HCT116 (cell line): ENCODE measurements around the gene OR8J3. TPM values are rescaled to one million over a fixed set of nuclear protein-coding genes. Genes with fewer than 3 reads are reported as not detected.

Experiments used
- ATAC-seq: fragments of 200-7000 bp; cut with Tn5 transposase; 2 replicates; pipeline ENCODE4 v1.9.1; 2020; ENCODE audit warnings: mild to moderate bottlenecking, moderate library complexity
- Bru-seq: library from RNA; stranded (reverse); fragments of 400-500 nt; gene quantifications from one replicate; lab custom pipeline; 2021; lab: Mats Ljungman, UMichigan
- BruChase-seq, 2 experiments: library from RNA; stranded (reverse); fragments of 400-500 nt; gene quantifications; one replicate each; lab custom pipeline; 2021; lab: Mats Ljungman, UMichigan
- BruUV-seq: library from RNA; stranded (reverse); fragments of 400-500 nt; replicated peaks from 2 replicates; lab custom pipeline; 2021; lab: Mats Ljungman, UMichigan
- CTCF ChIA-PET: fragments of 300-600 bp; sonication (Branson Sonifier 250); formaldehyde crosslinking; loops from one replicate; lab custom pipeline; 2021; ENCODE audit warnings: antibody characterized with exemption; lab: Charles Lee
- POLR2A ChIA-PET: fragments of 300-600, 350-600 bp; sonication (Branson Sonifier 250); formaldehyde crosslinking; loops from one replicate; lab custom pipeline; 2021; ENCODE audit warnings: antibody characterized with exemption; lab: Charles Lee
- RAD21 ChIA-PET, 2 experiments: fragments of 300-600 bp; sonication (Branson Sonifier 250); formaldehyde crosslinking; loops; one replicate each; lab custom pipeline; 2023; ENCODE audit warnings: low total read pairs in 2 of 2; ENCODE audit not compliant: uncharacterized antibody in 2 of 2, unreplicated experiment in 2 of 2, low non-redundant PET in 1 of 2; lab: Charles Lee
- DNase-seq: peaks from one replicate; pipeline ENCODE4 v3.0.0-alpha.2; 2010; ENCODE audit warnings: low read depth, low spot score
- H2AFZ ChIP-seq: fragments of 200-600 bp; shearing (Covaris generic), sonication (generic); 2 replicates; pipeline ENCODE4 v1.6.1; 2017; ENCODE audit warnings: low read depth, mixed run types, mixed read lengths, antibody characterized with exemption, low read length; ENCODE audit not compliant: poor library complexity, severe bottlenecking
- H3K27ac ChIP-seq: 2 replicates; pipeline ENCODE4 v1.5.1; 2012; ENCODE audit warnings: low read depth, low read length
- H3K27me3 ChIP-seq: fragments of 200-600 bp; sonication (generic); 2 replicates; pipeline ENCODE4 v1.6.1; 2016; ENCODE audit warnings: mixed run types, low read length, mixed read lengths; ENCODE audit not compliant: insufficient read depth
- H3K36me3 ChIP-seq, 2 experiments: fragments of 200-500 bp in 1 of 2; fragments of 200-600 bp in 1 of 2; sonication (Bioruptor generic) in 1 of 2; sonication (generic) in 1 of 2; 2 replicates each; pipeline versions ENCODE4 v1.5.1 to v1.6.1; 2014 to 2016; ENCODE audit warnings: low read length in 2 of 2, inconsistent platforms in 1 of 2, mixed read lengths in 1 of 2, mixed run types in 1 of 2; ENCODE audit not compliant: insufficient read depth in 2 of 2, control insufficient read depth in 1 of 2
- H3K4me1 ChIP-seq, 2 experiments: fragments of 200-600 bp in 1 of 2; sonication (generic) in 1 of 2; 2 replicates each; pipeline versions ENCODE4 v1.5.1 to v1.6.1; 2012 to 2017; ENCODE audit warnings: low read length in 2 of 2, inconsistent platforms in 1 of 2, mild to moderate bottlenecking in 1 of 2, mixed read lengths in 1 of 2, mixed run types in 1 of 2, moderate library complexity in 1 of 2; ENCODE audit not compliant: insufficient read depth in 2 of 2, control insufficient read depth in 1 of 2
- H3K4me2 ChIP-seq: fragments of 200-600 bp; sonication (generic); 2 replicates; pipeline ENCODE4 v1.6.1; 2017; ENCODE audit warnings: mixed run types, low read length, mixed read lengths
- H3K4me3 ChIP-seq, 2 experiments: fragments of 200-600 bp in 1 of 2; sonication (generic) in 1 of 2; replicated peaks in 1 of 2; 2 replicates each; pipeline ENCODE4 v1.5.1; 2011 to 2016; ENCODE audit warnings: low read length in 2 of 2, control low read depth in 1 of 2, low read depth in 1 of 2, mild to moderate bottlenecking in 1 of 2, mixed read lengths in 1 of 2, mixed run types in 1 of 2
- H3K79me2 ChIP-seq: fragments of 200-600 bp; sonication (generic); 2 replicates; pipeline ENCODE4 v1.6.1; 2017; ENCODE audit warnings: mild to moderate bottlenecking, mixed run types, low read length, moderate library complexity, mixed read lengths; ENCODE audit not compliant: insufficient read depth
- H3K9ac ChIP-seq: fragments of 200-600 bp; sonication (generic); 2 replicates; pipeline ENCODE4 v1.6.1; 2016; ENCODE audit warnings: low read length, mixed read lengths
- H3K9me2 ChIP-seq: fragments of 200-600 bp; sonication (generic), shearing (Covaris generic); 2 replicates; pipeline ENCODE4 v1.6.1; 2017; ENCODE audit warnings: mixed run types, mild to moderate bottlenecking, moderate library complexity; ENCODE audit not compliant: insufficient read depth
- H3K9me3 ChIP-seq, 2 experiments: fragments of 200-500 bp in 1 of 2; fragments of 200-600 bp in 1 of 2; sonication (Bioruptor generic) in 1 of 2; sonication (generic) in 1 of 2; 2 replicates each; pipeline ENCODE4 v1.6.1; 2014 to 2017; ENCODE audit warnings: low read length in 2 of 2, mixed read lengths in 2 of 2, inconsistent platforms in 1 of 2, low read depth in 1 of 2, mild to moderate bottlenecking in 1 of 2, mixed run types in 1 of 2, moderate library complexity in 1 of 2; ENCODE audit not compliant: control insufficient read depth in 1 of 2, insufficient read depth in 1 of 2
- H4K20me1 ChIP-seq: fragments of 200-600 bp; sonication (generic), shearing (Covaris generic); 2 replicates; pipeline ENCODE4 v1.6.1; 2017; ENCODE audit warnings: mixed run types, mild to moderate bottlenecking, moderate library complexity; ENCODE audit not compliant: insufficient read depth
- ATF3 ChIP-seq: IDR thresholded peaks from 2 replicates; pipeline ENCODE4 v1.6.1; 2012
- CBX3 ChIP-seq: IDR thresholded peaks from 2 replicates; pipeline ENCODE4 v1.6.1; 2012; ENCODE audit warnings: low read depth
- CEBPB ChIP-seq: IDR thresholded peaks from 2 replicates; pipeline ENCODE4 v1.6.1; 2012; ENCODE audit warnings: low read depth
- CTCF ChIP-seq, 3 experiments: fragments of 200-600 bp in 1 of 3; sonication (generic) in 1 of 3; IDR thresholded peaks in 2 of 3; conservative IDR thresholded peaks in 1 of 3; 2 replicates each; pipeline ENCODE4 v1.5.1; 2012 to 2017; ENCODE audit warnings: low read depth in 2 of 3, low read length in 2 of 3, antibody characterized with exemption in 1 of 3, borderline replicate concordance in 1 of 3, control low read depth in 1 of 3, mild to moderate bottlenecking in 1 of 3, mixed read lengths in 1 of 3, mixed run types in 1 of 3, moderate library complexity in 1 of 3; ENCODE audit not compliant: insufficient read depth in 1 of 3
- EZH2 ChIP-seq: fragments of 200-600 bp; sonication (generic); IDR thresholded peaks from 2 replicates; pipeline ENCODE4 v1.6.1; 2017; ENCODE audit warnings: antibody characterized with exemption, mixed run types
- FOSL1 ChIP-seq: IDR thresholded peaks from 2 replicates; pipeline ENCODE4 v1.6.1; 2012; ENCODE audit warnings: low read depth
- JUND ChIP-seq: IDR thresholded peaks from 2 replicates; pipeline ENCODE4 v1.6.1; 2012
- MAX ChIP-seq: IDR thresholded peaks from 2 replicates; pipeline ENCODE4 v1.6.1; 2012
- POLR2A ChIP-seq: IDR thresholded peaks from 2 replicates; pipeline ENCODE4 v1.7.0; 2011; ENCODE audit warnings: borderline replicate concordance; ENCODE audit not compliant: insufficient read depth, insufficient read length; ENCODE audit errors: extremely low read depth
- POLR2AphosphoS5 ChIP-seq: IDR thresholded peaks from 2 replicates; pipeline ENCODE4 v1.6.1; 2011; ENCODE audit warnings: mild to moderate bottlenecking, low read depth, low read length, moderate library complexity
- RAD21 ChIP-seq: IDR thresholded peaks from 2 replicates; pipeline ENCODE4 v1.6.1; 2012; ENCODE audit warnings: low read depth, mild to moderate bottlenecking
- REST ChIP-seq: IDR thresholded peaks from 2 replicates; pipeline ENCODE4 v1.6.1; 2012; ENCODE audit warnings: low read depth
- SIN3A ChIP-seq: IDR thresholded peaks from 2 replicates; pipeline ENCODE4 v1.6.1; 2012; ENCODE audit warnings: low read depth
- SRF ChIP-seq: IDR thresholded peaks from 2 replicates; pipeline ENCODE4 v1.6.1; 2012; ENCODE audit warnings: low read depth
- TCF7L2 ChIP-seq: IDR thresholded peaks from 2 replicates; pipeline ENCODE4 v1.7.0; 2011; ENCODE audit warnings: borderline replicate concordance, inconsistent platforms; ENCODE audit not compliant: insufficient read depth, insufficient read length; ENCODE audit errors: extremely low read depth
- ZBTB33 ChIP-seq: IDR thresholded peaks from 2 replicates; pipeline ENCODE4 v1.6.1; 2011; ENCODE audit warnings: mild to moderate bottlenecking, low read length, moderate library complexity; ENCODE audit not compliant: insufficient replicate concordance; ENCODE audit errors: extremely low read depth
- ZFX ChIP-seq: fragments of 450-650 bp; IDR thresholded peaks from 2 replicates; pipeline ENCODE4 v1.6.1; 2017
- ZNF274 ChIP-seq: fragments of 200-500 bp; sonication (Bioruptor generic); IDR thresholded peaks from 2 replicates; pipeline ENCODE4 v1.6.1; 2014; ENCODE audit warnings: mild to moderate bottlenecking, low read depth, low read length, inconsistent platforms
- intact Hi-C: fragments of 100-400 bp; cut with micrococcal nuclease; formaldehyde crosslinking; loops from 2 replicates; pipeline ENCODE4 v1.10.0; 2022
- long read RNA-seq: library from polyadenylated mRNA; unstranded; transcript quantifications from one replicate; pipeline ENCODE4 v2.0.0, GENCODE V29; 2021; ENCODE audit not compliant: unreplicated experiment
- polyA plus RNA-seq: library from polyadenylated mRNA; unstranded; fragments of >200 nt; gene quantifications from 2 replicates; pipeline ENCODE4 v1.2.1, GENCODE V29; 2012; ENCODE audit warnings: missing spikeins
- total RNA-seq: library from RNA; stranded (reverse); gene quantifications from one replicate; pipeline ENCODE4 v1.2.1, GENCODE V29; 2021; ENCODE audit not compliant: unreplicated experiment

Gene OR8J3, protein sequence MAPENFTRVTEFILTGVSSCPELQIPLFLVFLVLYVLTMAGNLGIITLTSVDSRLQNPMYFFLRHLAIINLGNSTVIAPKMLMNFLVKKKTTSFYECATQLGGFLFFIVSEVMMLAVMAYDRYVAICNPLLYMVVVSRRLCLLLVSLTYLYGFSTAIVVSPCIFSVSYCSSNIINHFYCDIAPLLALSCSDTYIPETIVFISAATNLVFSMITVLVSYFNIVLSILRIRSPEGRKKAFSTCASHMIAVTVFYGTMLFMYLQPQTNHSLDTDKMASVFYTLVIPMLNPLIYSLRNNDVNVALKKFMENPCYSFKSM
- total RNA-seq = not detected
- polyA plus RNA-seq = not detected in 2 replicates
- Bru-seq, nascent RNA = not detected
- BruChase-seq, experiment 1, labeled RNA remaining after a 6-hour chase = not detected
- not detected for BruChase-seq, experiment 2, labeled RNA remaining after a 2-hour chase
- long read RNA-seq = 0 reads

DNA sequence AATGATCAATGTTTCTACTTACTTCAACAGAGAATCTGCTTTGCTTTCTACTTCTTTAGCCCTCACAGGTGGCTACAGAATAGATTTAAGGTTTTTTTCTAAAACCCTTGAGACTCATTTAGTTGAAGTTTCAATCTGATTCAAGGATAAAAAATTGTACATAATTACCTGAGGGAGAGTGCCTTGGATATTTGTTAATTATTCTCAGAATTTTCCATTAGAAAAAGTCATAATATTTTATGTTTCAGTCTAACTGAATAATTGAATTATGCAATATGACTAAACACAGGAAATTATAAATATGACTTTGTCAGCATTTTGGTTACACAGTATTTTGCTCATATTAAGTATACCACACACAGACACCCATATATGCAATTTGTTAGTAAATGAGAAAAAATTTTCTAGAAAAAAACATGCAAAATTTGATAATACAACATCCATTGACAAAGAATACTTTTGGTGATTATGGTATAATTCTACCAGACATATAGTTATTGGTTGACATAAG lies at the start of gene OR8J3:
OR8J3 (minus strand) TSS at position 51 of the 511 bp plus-strand sequence. CDS start 2,483 bp downstream, outside the sequence.
- no peak for TF ChIP-seq SRF
- TF ChIP-seq REST = no peak
- no peak for TF ChIP-seq CBX3
- no peak for TF ChIP-seq ZFX
- TF ChIP-seq TCF7L2 = no peak
- TF ChIP-seq ATF3 = no peak
- TF ChIP-seq ZBTB33 = no peak
- no peak for TF ChIP-seq POLR2AphosphoS5
- no peak for TF ChIP-seq MAX
- no peak for TF ChIP-seq EZH2
- TF ChIP-seq JUND = no peak
- no peak for TF ChIP-seq SIN3A
- no peak for TF ChIP-seq CEBPB
- TF ChIP-seq ZNF274 = no peak
- no peak for TF ChIP-seq RAD21
- no peak for TF ChIP-seq FOSL1
- no peak for TF ChIP-seq CTCF (IDR thresholded peaks at IDR 0.05 in 2 of 3, conservative IDR thresholded peaks at IDR 0.05 in 1 of 3; ENCODE audit: borderline replicate concordance in 1 of 3, insufficient read depth in 1 of 3, low read depth in 2 of 3, low read length in 2 of 3)
- TF ChIP-seq POLR2A = no peak
- Histone ChIP-seq H3K79me2 (no peaks in the 10 kb centered on the region), H3K9me2 (no peaks in the 10 kb centered on the region), H3K9ac (no peak within 1 kb of the TSS), H3K27me3 (no peaks in the 10 kb centered on the region), H3K27ac (no peak within 1 kb of the TSS), H3K4me3 (no peak within 1 kb of the TSS), H4K20me1 (no peaks in the 10 kb centered on the region), H3K4me2 (no peak within 1 kb of the TSS), H2AFZ (no peak within 1 kb of the TSS), H3K36me3 (no peaks in the 10 kb centered on the region), H3K9me3 (peaks cover 6 to 10% of the 10 kb centered on the region in 2 experiments; a peak in 2 of 4 replicates), H3K4me1 (no peaks in the 10 kb centered on the region)
- CTCF ChIA-PET = no interaction called here
- ATAC-seq = no peak
- no TSS peak for BruUV-seq
- RAD21 ChIA-PET = no interaction called here
- DNase-seq = no peak
- intact Hi-C loops = no loop called here
- POLR2A ChIA-PET = no interaction called here
